Measurements from ENCODE around the gene JTB. TPM values are rescaled to one million over a fixed set of nuclear protein-coding genes. Genes with fewer than 3 reads are reported as not detected.
"Not testable (repeated sequence)": the region's sequence is repeated elsewhere in the genome, so short reads cannot be mapped to it uniquely, and the experiment has no call there.

The JTB gene
- total RNA-seq, 1 experiment from 2014 or later: 281 TPM

DNA sequence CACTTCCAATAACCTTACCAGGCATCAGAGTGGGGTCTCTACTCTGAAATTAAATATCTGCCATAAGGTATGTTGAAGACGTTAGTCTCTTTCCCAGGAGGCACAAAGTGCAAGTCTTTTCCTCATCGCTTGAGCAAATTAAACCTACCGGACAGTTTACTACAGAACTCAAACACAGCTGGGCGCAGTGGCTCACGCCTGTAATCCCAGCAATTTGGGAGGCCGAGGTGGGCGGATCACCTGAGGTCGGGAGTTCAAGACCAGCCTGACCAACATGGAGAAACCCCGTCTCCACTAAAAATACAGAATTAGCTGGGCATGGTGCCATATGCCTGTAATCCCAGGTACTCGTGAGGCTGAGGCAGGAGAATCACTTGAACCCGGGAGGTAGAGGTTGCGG, 1.6 kb upstream of the JTB start:
- DNase-seq (ENCODE audit: low spot score): not testable (repeated sequence)

DNA sequence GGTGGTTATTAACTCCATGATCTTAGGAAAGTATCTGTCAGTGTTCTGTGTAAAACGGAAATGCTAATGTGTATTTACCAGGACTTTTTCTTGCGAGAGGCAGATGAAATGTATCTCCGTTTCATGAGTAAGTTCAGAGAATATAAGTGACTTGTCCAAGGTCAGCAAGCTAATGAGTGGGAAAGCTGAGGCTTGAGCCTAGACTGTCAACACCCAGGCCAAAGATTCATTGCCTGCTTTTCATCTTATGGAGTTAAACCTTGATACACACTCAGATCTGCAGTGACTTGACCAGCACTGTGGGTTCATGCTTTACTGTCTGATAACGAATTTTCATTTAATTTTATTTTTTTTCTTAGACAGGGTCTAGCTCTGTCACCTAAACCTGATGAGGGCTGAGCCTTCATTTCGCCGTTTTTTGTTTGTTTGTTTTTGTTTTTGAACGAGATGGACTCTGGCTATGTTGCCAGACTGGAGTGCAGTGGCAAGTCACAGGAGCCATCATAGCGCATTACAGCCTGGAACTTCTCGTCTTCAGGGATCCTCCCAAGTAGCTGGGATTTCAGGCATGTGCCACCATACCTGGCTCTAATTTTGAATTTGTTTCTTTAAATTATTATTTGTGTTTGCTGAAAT, 918 bp upstream of the JTB start:
- no peak for DNase-seq (ENCODE audit: low spot score)

GRCh38 chr1:153976819-153977249, 640 bp downstream of the JTB start:
- DNase-seq (ENCODE audit: low spot score): no peak

DNA sequence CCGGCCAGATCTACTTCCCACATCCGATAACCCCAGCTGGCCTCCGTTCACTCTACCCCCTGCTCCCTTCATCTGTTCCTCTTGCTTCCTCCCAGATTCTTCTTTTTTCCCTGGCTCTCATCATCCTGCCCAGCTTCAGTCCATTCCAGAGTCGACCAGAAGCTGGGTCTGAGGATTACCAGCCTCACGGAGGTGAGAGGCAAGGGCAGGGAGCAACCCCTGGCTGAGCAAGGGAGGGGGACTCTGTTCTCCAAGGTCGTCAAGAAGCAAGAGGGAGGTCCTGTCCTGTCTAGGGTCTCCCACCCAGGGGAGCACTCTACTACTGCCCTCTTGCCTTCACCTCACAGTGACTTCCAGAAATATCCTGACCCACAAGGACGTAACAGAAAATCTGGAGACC, 3.9 kb downstream of the JTB start:
- DNase-seq (ENCODE audit: low spot score): no peak

- no peak for DNase-seq (ENCODE audit: low spot score)
Observed at GRCh38 chr1:153973071-153973470, 4.4 kb downstream of the JTB start.

DNA sequence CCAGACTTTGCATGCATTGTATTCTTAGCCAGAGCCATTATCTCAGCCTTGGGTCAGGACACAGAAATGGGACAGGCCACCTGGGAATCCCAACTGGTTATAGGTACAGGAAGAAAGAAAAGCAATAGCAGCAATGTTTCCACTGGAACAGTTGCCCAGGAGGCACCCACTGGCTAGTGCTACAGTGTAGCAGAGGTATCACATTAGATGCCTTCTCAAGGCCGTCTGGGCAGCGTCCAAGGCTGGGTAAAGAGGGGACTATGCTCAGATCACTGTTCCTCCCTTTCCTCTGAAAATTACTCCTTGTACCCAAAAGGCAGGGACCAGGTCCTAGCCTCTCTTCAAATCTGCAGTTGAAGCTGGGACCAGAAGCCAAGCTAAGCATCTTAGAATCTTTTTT, 7.1 kb downstream of the JTB start:
- no peak for DNase-seq (ENCODE audit: low spot score)

GRCh38 chr1:153968972-153969371, 8.5 kb downstream of the JTB start:
- DNase-seq (ENCODE audit: low spot score): no peak

- no peak for DNase-seq (ENCODE audit: low spot score)
Observed at GRCh38 chr1:153968408-153968807, 9.1 kb downstream of the JTB start.

GRCh38 chr1:153968000-153968363, 9.5 kb downstream of the JTB start:
- DNase-seq (ENCODE audit: low spot score): no peak

GRCh38 chr1:153967107-153967999, 10.1 kb downstream of the JTB start, which contains the start of gene CREB3L4:
Gene CREB3L4, plus strand, starts transcription at chr1:153967902. Its CDS starts 624 bp downstream, at chr1:153968526.
- peak; percentile 96 for DNase-seq (ENCODE audit: low spot score)

DNA sequence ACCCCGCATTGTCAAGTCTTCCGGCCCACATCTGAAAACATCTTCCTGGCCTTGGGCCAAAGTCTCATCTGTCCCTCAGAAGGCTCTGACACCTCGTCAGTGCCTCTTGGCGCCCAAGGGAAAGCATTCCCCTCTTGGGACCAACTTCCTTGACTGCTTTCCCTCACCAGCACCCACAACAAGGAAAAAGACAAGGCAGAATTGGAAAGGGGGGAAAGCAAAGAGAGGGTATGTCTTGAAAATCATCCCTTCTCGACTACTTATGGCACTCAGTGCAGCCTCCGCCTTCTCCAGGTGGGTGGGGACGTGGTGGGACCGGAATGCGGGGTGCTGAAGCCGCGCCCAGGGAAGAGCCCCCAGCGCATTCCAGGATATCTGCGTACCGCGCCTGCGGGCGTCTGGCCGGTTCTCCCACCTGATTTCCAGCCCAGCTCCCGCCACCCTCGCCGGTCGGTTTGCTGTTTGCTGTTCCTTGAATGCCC, 13.6 kb downstream of the JTB start:
- peak; percentile 88 for DNase-seq (ENCODE audit: low spot score)

GRCh38 chr1:153963030-153963849, 14.2 kb downstream of the JTB start, which contains the start of gene SLC39A1:
Gene SLC39A1, minus strand, starts transcription at chr1:153963537. Its CDS starts 822 bp downstream, at chr1:153962715.
- DNase-seq (ENCODE audit: low spot score): peak; percentile 98

- DNase-seq (ENCODE audit: low spot score): peak; percentile 60
Observed at GRCh38 chr1:153962088-153963029, 15.1 kb downstream of the JTB start.

DNA sequence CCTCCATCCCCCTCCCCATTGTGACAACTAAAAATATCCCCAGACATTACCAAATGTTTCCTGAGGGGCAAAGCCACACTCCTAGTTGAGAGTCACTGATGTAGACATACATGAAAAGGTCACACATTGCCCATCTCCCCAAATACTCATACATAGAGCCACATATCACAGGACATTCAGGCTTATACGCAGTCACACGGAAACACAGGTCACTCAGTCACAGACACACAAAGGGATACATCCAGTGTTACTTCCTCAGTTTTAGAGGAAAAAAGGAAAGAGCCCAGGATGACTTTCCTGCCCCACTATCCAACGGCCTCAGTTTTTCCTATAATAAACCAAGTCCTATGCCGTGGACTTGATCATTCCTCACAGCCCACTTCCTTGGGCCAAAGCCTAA, 16.1 kb downstream of the JTB start:
- no peak for DNase-seq (ENCODE audit: low spot score)

DNA sequence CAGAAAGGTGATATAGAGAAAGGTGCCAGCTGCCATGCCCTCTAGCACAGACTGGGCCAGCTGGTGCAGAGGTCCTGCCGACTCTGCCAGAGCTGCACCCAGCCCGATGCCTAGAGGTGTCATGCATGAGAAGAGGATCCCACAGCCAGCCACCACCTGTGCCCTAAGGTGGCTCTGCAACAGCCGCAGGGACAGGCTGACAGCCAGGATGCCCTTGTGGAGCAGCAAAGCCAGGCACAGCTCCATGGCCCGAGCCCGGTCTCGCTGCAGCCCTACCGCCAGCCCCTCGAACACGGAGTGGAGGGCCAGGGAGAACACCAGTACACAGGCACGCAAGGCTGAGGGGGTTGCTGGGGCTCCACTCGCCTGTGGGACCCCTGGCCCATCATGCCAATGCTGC, 17.3 kb downstream of the JTB start:
- no peak for DNase-seq (ENCODE audit: low spot score)

DNA sequence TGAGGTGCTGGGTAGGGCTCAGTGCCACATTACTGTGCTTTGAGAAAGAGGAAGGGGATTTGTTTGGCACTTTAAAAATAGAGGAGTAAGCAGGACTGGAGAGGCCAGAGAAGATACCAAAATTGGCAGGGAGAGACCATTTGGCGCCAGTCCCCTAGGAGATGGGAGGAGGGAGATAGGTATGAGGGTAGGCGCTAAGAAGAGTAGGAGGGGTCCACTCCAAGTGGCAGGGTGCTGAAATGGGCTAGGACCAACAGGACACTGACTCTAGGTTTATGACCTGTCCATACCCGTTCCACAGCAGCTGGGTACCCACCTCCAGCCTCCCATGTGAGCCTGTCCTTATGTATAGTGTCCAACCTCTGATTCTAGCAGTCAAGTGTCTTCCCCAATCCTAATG, 18.0 kb downstream of the JTB start:
- DNase-seq (ENCODE audit: low spot score): no peak

- no peak for DNase-seq (ENCODE audit: low spot score)
Observed at GRCh38 chr1:153958961-153959260, 18.6 kb downstream of the JTB start.

DNA sequence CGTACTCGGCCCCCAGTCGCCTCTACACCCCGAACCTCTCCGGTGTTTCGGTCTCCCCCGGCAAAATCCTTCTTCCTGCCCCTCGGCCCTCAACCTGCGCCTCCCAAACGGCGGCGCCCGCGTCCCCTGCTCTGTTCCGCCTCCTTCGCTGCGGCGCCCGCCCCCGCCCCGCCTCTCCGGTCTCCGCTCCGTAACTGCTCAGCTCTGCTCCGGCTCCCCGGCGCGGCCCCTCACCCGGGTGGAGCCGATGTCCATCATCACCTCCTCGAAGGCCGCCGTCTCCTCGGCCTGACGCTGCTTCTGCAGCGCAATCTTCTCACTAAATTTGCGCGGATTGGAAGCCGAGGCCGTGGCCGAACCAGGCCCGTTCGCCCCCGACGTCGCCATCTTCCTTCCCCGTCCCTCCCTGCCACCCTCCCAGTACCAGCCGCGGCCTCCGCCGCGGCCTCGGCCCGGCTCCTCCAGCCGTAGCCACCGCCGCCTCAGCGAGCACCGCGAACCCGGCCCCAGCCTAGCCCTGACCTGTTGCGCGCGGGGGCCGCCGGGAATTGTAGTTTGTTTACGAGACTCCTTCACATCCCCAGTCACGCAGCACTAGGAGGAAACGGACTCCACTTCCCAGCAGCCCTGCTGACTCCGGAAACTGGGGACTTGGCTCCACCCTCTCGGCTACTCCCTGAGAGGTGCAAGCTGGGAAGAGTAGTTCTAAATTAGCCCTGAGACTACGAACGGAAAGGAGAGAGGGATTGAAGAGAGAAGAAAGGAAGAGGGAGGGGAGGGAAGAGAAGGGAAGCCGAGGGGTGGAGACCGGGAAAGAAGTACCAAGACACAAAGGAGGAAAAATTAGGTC, 19.1 kb downstream of the JTB start, which contains the start of gene CRTC2:
Gene CRTC2, minus strand, starts transcription at position 502 of the 850 bp plus-strand sequence. Its CDS starts 115 bp downstream, at position 387.
- DNase-seq (ENCODE audit: low spot score): peak; percentile 98

DNA sequence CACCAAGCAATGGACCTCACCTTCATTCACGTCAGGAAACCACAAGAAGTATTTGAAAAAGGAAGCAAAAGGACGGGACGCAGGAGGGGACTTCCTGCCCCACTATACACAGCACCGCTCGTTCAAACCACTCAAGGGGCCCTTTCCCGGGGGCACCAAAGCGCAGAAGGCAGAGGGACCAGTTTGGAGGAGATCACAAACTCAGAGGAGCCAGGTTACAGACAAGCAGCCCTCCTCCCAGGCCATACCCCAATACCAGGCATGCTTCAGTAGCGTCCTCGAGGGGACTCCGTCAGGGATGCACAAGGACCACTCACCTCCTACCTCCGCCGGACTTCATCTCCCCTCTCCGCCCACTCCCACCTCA, 19.7 kb downstream of the JTB start:
- no peak for DNase-seq (ENCODE audit: low spot score)

Data from HT-29 (cell line).